DND-41 (cell line): ENCODE measurements around the gene EXOC3L4.

Experiments
- ATAC-seq: fragments of 200-7000 bp; cut with Tn5 transposase; 3 replicates; pipeline ENCODE4 v1.9.1; 2021; ENCODE audit warnings: low read depth; ENCODE audit not compliant: insufficient read depth
- DNase-seq: peaks from one replicate; pipeline ENCODE4 v3.0.0-alpha.2; 2020
- H2AFZ ChIP-seq: 2 replicates; pipeline ENCODE4 v1.6.0; 2012; ENCODE audit warnings: low read depth, low read length
- H3K27ac ChIP-seq: 2 replicates; pipeline ENCODE4 v1.5.1; 2012; ENCODE audit warnings: low read length, inconsistent platforms
- H3K27me3 ChIP-seq: fragments of 200-600 bp; sonication (generic); 2 replicates; pipeline ENCODE4 v1.6.0; 2012; ENCODE audit warnings: low read length, mild to moderate bottlenecking, inconsistent platforms; ENCODE audit not compliant: insufficient read depth, poor library complexity
- H3K36me3 ChIP-seq: 2 replicates; pipeline ENCODE4 v1.5.1; 2012; ENCODE audit warnings: low read length, inconsistent platforms; ENCODE audit not compliant: insufficient read depth
- H3K4me1 ChIP-seq: 2 replicates; pipeline ENCODE4 v1.5.1; 2012; ENCODE audit warnings: mild to moderate bottlenecking, low read length; ENCODE audit not compliant: insufficient read depth
- H3K4me2 ChIP-seq: 2 replicates; pipeline ENCODE4 v1.6.0; 2012; ENCODE audit warnings: mild to moderate bottlenecking, moderate library complexity, low read length, inconsistent platforms; ENCODE audit not compliant: insufficient read depth
- H3K4me3 ChIP-seq, 2 experiments: fragments of 200-600 bp in 1 of 2; shearing (Covaris generic) in 1 of 2; 2 replicates each; pipeline ENCODE4 v1.5.1; 2012 to 2016; ENCODE audit warnings: inconsistent platforms in 2 of 2, low read length in 2 of 2, mild to moderate bottlenecking in 2 of 2, low read depth in 1 of 2, moderate library complexity in 1 of 2
- H3K79me2 ChIP-seq: 2 replicates; pipeline ENCODE4 v1.6.0; 2012; ENCODE audit warnings: low read length, inconsistent platforms; ENCODE audit not compliant: insufficient read depth
- H3K9ac ChIP-seq: 2 replicates; pipeline ENCODE4 v1.6.0; 2012; ENCODE audit warnings: low read depth, mild to moderate bottlenecking, inconsistent platforms, low read length, moderate library complexity
- H3K9me3 ChIP-seq: 2 replicates; pipeline ENCODE4 v1.5.1; 2012; ENCODE audit warnings: low read length, moderate library complexity, mild to moderate bottlenecking, inconsistent platforms; ENCODE audit not compliant: insufficient read depth, severe bottlenecking
- H4K20me1 ChIP-seq: 2 replicates; pipeline ENCODE4 v1.6.0; 2012; ENCODE audit warnings: low read length; ENCODE audit not compliant: insufficient read depth
- EZH2 ChIP-seq: IDR thresholded peaks from 3 replicates; pipeline ENCODE4 v1.6.1; 2012; ENCODE audit warnings: borderline replicate concordance, low read depth, mild to moderate bottlenecking, moderate library complexity, low read length, inconsistent platforms; ENCODE audit not compliant: severe bottlenecking
- TF ChIP-seq, protein P1 (sequence below): IDR thresholded peaks from 2 replicates; pipeline ENCODE4 v1.5.1; 2012; ENCODE audit warnings: borderline replicate concordance, low read length, moderate library complexity, mild to moderate bottlenecking; ENCODE audit not compliant: poor library complexity, severe bottlenecking; ENCODE audit errors: extremely low read depth

EXOC3L4 gene

DNA sequence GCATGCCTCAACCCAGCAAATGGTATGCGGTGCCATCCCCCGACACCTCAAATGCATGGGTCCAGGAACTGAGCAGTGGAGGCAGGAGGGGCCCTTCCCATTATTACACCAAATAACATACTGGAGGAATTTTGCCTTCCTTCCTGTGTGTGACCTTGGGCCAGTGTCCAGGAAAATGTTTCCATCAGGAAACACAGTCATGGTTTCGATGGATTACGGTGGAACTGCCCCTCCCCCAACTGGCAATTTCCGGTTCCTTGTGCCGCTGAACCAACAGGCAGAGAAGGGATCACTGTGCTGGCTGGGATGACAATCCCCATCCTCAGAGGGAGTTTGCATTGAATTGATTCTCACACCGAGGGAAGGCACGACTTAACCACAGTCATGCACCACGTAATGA is 28.1 kb upstream of the EXOC3L4 start:
- Histone ChIP-seq H3K36me3 (no peaks in the 10 kb centered on the region), H3K4me2 (no peak overlapping the region), H3K27me3 (peaks cover 8% of the 10 kb centered on the region), H3K27ac (no peak overlapping the region), H2AFZ (no peak overlapping the region), H3K4me1 (no peaks in the 10 kb centered on the region), H3K9me3 (no peaks in the 10 kb centered on the region), H3K4me3 (no peak overlapping the region), H4K20me1 (no peaks in the 10 kb centered on the region), H3K79me2 (no peaks in the 10 kb centered on the region), H3K9ac (no peak overlapping the region)
- DNase-seq (no peak), ATAC-seq (no peak)
- no peak for TF ChIP-seq EZH2
- TF ChIP-seq, protein P1, sequence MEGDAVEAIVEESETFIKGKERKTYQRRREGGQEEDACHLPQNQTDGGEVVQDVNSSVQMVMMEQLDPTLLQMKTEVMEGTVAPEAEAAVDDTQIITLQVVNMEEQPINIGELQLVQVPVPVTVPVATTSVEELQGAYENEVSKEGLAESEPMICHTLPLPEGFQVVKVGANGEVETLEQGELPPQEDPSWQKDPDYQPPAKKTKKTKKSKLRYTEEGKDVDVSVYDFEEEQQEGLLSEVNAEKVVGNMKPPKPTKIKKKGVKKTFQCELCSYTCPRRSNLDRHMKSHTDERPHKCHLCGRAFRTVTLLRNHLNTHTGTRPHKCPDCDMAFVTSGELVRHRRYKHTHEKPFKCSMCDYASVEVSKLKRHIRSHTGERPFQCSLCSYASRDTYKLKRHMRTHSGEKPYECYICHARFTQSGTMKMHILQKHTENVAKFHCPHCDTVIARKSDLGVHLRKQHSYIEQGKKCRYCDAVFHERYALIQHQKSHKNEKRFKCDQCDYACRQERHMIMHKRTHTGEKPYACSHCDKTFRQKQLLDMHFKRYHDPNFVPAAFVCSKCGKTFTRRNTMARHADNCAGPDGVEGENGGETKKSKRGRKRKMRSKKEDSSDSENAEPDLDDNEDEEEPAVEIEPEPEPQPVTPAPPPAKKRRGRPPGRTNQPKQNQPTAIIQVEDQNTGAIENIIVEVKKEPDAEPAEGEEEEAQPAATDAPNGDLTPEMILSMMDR: no peak

DNA sequence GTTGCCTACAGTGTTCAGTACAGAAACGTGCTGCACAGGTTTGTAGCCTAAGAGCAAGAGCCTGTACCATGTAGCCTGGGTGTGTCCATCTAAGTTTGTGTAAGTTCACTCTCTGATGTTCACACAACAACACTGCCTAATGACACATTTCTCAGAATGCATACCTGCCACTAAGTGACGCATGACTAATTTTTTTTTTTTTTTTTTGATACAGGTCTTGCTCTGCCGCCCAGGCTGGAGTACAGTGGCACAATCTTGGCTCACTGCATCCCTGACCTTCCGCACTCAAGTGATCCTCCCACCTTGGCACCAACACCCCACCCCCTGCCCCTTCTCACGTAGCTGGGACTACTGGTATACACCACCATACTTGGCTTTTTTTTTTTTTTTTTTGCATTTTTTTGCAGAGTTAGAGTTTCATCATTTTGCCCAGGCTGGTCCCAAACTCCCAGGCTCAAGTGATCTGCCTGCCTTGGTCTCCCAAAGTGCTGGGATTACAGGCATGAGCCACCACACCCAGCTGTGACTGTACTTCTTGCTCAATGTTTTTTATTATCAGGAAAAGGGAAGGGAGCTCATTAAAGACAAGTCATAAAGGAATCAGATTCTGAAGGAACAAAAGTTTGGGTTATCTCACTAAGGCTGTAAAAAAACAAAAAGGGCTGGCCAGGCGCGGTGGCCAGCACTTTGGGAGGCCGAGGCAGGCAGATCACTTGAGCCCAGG is 27.1 kb upstream of the EXOC3L4 start:
- Histone ChIP-seq H3K36me3 (no peaks in the 10 kb centered on the region), H3K79me2 (no peaks in the 10 kb centered on the region), H2AFZ (no peak overlapping the region), H3K4me3 (no peak overlapping the region), H4K20me1 (no peaks in the 10 kb centered on the region), H3K27me3 (peaks cover 3% of the 10 kb centered on the region), H3K9me3 (no peaks in the 10 kb centered on the region), H3K9ac (no peak overlapping the region), H3K4me2 (no peak overlapping the region), H3K27ac (no peak overlapping the region), H3K4me1 (no peaks in the 10 kb centered on the region)
- ATAC-seq (no peak), DNase-seq (no peak)
- TF ChIP-seq, protein P1: no peak
- TF ChIP-seq EZH2: no peak

DNA sequence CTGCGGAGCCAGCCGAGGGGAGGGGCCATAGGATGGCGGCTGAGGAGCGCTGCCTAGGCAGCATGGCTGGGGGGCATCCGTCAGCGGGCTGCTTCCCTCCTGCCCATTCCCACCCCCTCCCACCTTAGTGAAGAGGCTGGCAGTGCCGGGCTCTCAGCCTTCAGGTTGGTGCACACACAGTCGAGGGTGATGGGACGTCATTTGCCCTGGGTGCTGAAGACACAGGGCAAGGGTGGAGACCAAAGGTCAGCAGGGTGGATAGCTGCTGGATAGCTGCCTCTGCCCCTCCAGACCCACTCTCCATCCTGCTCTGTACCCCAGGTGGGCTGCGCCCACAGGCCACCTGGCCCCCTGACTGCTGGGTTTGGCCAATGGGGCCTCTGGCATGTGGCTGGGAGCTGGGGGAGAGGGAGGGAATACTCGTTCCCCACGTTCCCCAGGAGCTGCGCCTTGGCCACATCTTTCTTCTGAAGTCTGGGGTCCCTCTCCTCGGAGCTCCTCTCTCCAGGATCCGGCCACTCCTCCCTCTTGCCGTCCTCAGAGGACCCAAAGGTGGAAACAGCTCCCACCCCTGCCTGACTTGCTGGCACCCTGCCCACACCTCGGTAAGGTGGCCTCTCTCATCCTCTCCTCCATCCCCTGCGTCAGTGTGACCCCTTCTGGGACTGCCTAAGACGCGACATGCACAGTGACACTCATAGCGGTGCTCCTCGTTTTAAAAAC is 26.0 kb upstream of the EXOC3L4 start:
- Histone ChIP-seq H3K4me1 (no peaks in the 10 kb centered on the region), H3K36me3 (no peaks in the 10 kb centered on the region), H3K4me3 (no peak overlapping the region), H3K79me2 (no peaks in the 10 kb centered on the region), H3K4me2 (no peak overlapping the region), H3K9ac (no peak overlapping the region), H2AFZ (no peak overlapping the region), H4K20me1 (no peaks in the 10 kb centered on the region; the same call in 1 of the 2 replicates), H3K27ac (no peak overlapping the region), H3K9me3 (no peaks in the 10 kb centered on the region), H3K27me3 (peaks cover 2% of the 10 kb centered on the region)
- no peak for ATAC-seq
- TF ChIP-seq, protein P1: no peak
- TF ChIP-seq EZH2: no peak
- DNase-seq: no peak
